ENCODE data around the gene PGGHG. TPM values are rescaled to one million over a fixed set of nuclear protein-coding genes. Genes with fewer than 3 reads are reported as not detected.
A peak's percentile ranks its signal among the peaks of the same experiment; 100 is the strongest.
"Not testable (repeated sequence)": the region's sequence is repeated elsewhere in the genome, so short reads cannot be mapped to it uniquely, and the experiment has no call there.

The PGGHG gene
- total RNA-seq, 1 donor from 2014 or later, result 9.1 TPM

DNA sequence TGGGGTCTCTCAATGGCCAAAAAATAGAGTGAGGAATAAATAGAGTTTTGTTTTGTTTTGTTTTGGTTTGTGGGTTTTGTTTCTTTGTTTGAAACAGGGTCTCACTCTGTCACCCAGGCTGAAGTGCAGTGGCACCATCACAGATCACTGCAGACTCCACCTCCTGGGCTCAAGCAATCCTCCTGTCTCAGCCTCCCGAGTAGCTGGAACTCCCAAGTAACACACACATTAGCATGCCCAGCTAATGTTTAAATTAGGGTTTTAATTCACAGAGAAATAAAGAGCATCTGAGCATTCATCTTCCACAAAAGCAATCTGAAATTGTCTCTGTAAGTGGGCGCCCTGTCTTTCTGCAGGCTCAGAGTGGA lies 40.9 kb downstream of the PGGHG start:
- DNase-seq (ENCODE audit: low spot score), result no peak

DNA sequence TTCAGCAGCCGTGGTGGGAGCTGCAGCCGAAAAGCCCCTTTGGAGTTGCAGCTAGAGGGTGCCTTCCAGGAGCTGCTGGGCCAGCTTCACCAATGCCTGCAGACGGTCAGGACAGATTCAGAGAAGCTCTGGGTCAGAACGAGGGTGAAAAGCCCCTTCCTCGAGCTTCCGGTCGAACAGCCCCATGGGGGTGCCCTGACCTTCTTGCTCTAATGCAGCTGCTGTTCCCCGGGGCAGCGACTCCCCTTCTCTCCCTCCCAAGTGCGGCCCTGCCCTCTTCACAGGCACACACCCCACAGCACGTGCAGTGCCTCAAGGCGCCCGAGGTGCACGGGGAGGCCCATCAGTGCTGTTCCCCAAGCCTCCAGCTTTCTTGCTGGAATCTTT lies 41.4 kb downstream of the PGGHG start:
- no peak for DNase-seq (ENCODE audit: low spot score)

DNA sequence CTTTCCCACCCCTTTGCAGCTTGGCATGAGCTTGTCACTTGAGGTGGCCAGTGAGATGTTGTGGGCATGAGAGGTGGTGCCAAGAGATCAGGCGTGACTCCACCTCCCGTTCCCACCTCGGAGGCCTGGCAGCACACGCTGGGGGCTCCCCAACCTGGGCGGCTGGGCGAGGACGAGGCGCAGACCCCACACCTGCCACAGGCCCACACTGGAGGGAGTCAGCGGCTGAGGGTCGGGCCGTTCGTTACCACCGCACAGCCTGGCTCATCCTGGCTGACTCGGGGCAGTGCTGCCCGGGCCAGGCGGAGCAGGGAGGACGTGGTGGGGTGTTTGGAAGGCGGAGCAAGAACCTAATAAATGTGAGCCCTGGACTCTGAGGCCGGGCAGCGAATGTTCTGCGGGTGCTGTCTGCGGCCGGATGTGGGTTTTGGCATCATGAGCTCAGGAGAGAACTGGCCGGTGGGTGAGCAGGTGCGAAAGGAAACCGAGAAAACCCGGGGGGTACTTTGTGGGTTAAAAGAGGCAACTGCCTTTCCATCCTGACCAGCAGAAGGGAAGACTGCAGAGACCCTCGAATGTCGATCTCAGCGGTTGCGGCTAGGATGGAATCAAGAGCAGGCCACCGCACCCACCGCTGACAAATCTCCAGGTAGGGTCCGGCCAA lies 41.9 kb downstream of the PGGHG start:
- no peak for DNase-seq (ENCODE audit: low spot score)

DNA sequence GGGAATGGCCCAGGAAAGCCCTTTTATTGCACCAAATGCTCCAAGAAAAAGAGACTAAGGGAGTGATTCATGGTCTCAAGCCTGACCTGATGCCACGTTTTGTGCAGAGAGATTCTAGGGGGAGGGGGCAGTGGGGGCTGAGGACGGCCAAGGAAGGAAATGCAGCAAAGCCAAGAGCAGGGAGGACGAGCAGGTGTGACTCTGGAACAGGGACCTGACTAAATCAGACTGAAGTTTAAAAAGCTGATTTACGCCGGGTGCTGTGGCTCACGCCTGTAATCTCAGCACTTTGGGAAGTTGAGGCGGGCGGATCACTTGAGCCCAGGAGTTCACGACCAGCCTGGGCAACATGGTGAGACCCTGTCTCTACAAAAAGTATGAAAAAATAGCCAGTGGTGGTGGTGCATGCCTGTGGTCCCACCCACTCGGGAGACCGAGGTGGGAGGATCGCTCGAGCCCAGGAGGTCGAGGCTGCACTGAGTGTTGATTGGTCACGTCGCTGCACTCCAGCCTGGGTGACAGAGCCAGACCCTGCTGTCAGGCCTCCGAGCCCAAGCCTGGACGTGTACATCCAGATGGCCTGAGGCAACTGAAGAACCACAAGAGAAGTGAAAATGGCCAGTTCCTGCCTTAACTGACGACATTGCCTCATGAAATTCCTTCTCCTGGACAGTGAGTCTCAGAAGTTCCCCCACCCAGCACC lies 42.6 kb downstream of the PGGHG start:
- no peak for DNase-seq (ENCODE audit: low spot score)

DNA sequence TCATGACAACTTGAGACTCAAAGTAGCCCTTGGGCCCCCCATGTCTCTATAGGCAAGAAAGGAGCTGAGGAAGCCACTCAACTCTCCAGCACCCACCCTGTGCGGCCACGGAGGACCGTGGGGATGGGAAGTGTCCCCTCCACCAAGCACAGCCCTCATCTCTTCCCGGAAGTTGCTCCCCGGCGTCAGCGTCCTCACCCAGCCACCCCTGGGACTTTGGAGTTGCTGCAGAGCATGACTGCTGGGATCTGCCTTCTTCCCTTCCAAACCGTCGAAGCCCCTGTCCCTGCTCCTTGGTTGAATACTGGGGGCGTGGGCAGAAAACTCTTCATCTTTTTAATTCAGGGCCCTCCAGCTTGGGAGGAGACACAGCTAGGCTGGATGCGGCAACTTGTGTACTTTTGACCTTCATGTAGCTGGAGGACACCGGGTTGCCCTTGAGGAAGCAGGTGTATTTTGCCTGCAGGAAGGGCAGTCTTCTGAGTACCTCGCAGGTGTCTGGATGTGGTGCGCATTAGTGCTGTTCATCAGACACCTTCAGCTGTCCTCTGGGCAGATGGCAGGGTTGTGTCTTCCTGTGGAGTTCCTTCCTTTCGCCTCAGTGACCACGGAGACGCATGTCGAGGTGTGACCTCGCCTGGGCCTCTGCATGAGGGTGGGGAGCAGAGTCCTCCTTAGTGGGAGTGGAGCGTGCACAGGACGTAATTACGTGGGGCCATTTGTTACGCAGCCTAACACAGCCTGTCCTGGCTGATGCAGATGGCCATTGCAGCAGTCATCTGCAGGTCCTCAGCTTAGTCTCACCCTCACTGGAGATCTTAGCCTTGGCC lies 43.9 kb downstream of the PGGHG start:
- DNase-seq (ENCODE audit: low spot score), result no peak

DNA sequence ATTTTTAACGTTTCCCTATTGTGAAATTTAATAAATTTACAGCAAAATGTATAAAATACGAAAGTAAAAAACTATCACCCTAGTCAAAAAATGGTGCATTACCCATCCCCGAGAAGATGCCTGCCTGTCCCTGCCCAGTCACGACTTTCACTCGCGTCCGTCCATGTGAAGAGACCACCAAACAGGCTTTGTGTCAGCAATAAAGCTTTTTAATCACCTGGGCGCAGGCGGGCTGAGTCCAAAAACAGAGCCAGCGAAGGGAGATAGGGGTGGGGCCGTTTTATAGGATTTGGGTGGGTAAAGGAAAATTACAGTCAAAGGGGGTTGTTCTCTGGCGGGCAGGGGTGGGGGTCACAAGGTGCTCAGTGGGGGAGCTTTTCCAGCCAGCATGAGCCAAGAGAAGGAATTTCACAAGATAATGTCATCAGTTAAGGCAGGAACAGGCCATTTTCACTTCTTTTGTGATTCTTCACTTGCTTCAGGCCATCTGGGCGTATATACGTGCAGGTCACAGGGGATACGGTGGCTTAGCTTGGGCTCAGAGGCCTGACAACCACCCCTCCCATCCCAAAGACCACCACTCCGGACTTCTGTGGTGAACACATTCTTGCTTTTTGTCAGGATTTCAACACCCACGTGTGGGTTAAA lies 44.8 kb downstream of the PGGHG start:
- not testable (repeated sequence) for DNase-seq (ENCODE audit: low spot score)

DNA sequence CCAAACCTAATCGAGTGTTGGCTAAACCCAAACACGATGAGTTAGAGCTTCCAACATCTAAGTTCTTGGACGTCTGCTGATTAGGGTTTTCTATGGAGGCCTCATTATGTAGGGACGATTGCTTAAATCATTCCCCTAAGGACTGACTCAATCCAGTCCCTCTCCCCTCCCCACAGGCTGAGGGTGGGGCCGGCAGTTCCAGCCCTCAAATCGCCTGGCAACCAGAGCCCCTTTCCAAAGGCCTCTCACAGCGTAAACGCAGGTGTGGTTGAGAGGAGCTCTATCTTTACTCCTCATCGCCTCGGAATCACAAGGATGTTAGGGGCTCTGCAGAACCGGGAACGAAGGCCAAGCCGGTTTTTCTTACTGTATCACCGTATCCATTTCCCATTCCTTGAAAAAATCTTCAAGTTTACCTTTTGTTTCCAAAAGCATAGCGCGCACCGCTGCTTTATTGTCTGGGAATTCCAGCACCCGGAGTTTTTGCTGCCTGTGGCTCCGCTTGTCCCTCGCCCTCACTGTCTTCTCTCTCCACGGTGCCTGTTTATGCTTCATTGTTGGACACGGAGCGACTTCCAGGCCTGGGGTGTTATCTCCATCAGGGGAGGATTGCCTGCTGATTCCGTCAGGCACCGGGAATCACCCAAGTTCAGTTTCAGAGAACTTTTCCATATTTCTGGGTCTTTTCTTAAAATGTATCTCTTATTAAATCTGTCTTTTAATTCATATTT lies 45.5 kb downstream of the PGGHG start:
- peak; percentile 84 for DNase-seq (ENCODE audit: low spot score)

DNA sequence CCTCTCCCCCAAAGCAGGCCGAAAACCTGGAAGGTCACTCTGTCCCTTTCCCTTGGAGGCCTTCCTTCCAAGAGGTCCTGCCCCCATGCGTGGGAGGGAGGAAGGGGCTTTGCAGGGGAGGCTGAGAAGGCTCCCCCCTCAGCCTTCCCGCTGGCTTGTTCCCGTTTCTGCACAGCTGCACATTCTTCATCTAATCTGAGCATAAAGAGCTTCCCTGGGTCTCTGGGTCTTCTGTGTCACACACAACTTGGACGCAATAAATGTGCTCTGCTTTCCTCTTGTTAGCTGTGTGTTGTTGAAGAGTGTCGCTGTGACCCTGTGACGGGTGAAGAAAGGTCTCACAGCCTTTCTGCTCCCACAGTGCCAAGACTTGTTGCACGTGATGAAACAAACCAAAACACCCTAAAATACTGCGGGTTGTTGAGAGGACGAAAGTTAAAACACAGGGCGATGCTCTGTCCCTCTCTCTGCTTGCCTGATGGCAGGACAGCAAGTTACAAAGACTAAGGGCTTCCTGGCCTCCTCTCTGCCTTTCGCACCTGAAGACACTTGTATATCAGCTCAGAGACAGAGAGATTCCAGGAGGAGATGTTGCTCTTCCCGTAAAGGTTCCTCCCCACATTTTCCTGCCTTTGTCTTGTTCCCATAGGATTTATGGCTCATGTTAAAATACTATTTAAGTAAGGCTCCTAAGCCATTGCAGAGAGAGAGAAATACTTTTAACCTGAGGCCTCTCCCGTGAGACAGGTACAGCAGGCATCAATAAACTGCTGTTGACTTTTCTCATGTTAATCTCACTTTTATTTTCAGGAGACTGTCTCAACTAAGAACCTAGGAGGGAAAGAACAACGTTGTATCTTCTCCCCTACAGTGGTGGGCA lies 47.1 kb downstream of the PGGHG start:
- DNase-seq (ENCODE audit: low spot score), result peak; percentile 85

DNA sequence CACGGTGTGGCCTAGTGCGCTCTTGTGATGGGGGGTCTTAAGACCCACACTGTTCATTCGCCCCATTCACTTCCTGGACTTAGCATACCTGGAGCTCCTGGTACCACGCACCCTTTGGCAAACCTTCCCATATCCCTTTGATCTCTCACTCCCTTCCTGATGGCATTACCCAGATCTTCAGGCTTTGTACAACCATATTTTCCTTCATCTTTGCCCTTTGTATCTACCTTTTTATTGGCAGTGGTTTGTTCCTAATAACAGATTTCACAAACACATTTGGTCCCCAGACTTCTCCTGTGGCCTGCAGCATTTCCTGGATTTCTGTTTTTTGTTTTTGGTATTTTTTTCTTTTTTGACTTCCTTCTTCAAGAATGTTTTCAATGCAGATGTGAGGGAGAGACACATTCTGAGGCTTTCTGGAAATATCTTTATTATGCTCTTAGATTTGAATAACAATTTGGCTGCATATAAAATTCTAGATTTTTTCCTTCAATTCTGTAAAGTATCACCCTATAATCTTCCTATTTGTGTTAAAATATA lies 47.8 kb downstream of the PGGHG start:
- no peak for DNase-seq (ENCODE audit: low spot score)

DNA sequence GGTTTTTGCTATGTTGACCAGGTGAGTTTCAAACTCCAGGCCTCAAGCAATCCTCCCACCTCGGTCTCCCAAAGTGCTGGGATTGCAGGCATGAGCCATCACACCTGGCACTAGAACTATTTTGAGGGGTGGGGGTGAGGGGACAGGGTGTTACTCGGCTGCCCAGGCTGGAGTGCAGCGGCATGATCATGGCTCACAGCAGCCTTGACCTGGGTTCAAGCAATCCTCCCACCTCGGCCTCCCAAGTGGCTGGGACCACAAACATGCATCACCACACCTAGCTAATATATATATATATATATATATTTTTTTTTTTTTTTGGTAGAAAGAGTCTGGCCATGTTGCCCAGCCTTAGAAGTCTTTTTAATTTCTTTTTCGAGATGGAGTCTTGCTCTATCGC lies 48.8 kb downstream of the PGGHG start:
- DNase-seq (ENCODE audit: low spot score), result no peak

DNA sequence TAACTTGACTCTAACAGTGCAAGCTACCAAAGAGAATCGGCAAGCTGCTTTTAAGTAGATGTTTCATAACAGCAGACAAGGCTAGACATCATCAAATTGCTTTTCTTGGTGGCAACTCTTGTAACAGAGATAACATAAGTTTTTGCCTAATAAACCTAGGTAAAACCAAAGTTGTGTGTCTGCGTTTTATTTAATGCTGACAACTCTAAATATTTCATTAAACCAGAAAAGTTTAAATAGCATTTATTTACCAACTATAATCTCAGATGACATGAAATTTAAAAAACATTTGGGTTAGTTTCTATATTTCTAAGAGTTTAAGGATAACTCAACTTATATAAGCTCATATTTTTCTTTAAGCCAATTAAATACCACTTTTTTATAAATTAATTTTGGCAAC lies 51.0 kb downstream of the PGGHG start:
- no peak for DNase-seq (ENCODE audit: low spot score)

DNA sequence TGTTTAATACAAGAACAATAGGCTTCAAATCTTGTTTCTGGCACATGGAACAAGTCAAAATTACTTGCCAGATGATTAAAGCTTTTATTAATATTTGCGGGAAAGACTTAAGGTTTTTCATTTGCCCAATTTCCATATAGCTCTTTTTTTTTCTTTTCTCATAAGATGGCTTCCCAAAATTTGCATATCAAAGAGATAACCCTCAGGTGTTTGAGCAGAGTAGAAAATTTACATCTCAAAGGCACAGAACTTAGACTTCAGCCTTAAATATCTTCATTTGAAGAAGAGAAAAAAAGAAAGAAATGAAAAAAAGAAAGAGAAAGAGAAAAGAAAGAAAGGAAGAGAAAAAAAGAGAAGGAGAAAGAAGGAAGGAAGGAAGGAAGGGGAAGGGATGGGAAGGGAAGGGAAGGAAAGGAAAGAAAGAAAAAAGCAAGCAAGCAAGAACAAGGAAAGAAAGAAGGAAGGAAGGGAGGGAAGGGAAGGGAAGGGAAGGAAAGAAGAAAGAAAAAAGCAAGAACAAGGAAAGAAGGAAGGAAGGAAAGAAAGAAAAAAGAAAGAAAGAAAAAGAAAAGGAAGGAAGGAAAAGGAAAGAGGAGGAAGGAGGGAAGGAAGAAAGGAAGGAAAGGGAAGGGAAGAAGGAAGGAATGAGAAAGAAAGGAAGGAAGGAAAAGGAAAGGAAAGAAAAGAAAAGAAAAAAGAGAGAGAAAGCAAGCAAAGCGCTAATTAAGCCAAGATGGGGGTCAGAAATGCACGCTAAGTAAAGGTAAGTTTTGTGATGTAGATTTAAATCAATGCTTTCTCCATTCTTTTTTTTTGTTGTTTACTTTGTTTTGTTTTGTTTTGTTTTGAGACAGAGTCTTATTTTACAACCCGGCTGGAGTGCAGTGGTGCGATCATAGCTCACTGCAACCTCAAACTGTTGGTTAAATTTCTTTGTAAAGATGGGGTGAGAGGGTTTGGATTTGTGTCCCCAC lies 51.9 kb downstream of the PGGHG start:
- no peak for DNase-seq (ENCODE audit: low spot score)

DNA sequence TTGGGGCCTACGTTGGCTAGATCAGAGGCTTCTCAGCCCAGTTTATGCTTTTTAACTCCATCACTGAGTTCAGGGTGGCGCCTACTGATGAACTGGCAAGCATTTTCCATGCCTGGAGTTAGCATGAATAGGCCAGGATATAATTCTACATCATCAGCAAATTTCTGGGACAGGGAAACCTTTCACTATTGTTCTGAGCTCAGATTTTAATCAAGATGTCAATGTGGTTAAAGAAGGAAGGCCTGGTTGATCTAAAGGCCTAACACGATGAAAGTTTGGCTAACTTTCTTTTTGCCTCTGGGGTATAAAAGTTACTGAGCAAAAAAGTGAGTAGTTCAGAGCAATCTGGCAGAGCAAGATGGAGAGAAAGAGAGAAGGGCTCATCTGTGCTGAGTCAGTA lies 53.4 kb downstream of the PGGHG start:
- DNase-seq (ENCODE audit: low spot score), result no peak

DNA sequence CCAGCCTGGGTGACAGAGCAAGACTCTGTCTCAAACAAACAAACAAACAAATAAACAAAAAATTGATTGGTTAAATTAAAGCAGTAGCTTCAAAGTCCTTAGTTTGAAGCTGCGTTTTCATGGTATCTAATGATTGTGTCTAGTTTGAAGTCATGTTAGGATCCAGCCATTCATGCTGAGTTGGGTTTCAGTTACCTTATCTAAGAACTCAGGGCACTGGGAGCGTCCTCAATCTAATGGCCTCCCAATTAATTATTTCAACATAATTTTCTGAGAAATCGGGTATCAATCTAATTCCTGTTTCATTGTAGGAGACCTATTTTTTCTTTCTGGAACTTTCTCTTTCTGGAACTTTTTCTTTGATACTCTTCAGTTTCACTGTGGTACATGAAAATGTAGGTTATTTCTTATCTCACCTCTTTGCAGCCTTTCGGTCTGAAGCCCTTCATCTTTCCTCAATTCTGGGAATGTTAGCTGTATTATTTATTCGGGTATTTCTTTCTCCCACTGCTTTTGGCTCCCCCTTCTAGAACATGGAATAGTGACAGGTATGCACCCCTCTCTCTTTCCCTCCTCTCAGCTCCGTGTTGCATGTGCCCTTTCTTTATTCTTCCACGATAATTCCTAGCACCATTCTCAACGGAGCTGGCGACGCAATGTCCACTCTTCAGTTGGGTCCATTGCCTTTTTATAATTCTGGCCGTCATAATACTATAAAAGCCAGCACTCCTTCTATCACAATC lies 56.1 kb downstream of the PGGHG start:
- no peak for DNase-seq (ENCODE audit: low spot score)
